Ectodermal cell (in vitro differentiated cells): ENCODE results near the gene ABCF1.

Source experiments
- H3K27ac ChIP-seq: 2 replicates; pipeline ENCODE4 v1.7.0; 2013; ENCODE audit warnings: mild to moderate bottlenecking, low read depth, low read length; ENCODE audit not compliant: insufficient read depth, poor library complexity, severe bottlenecking
- H3K27me3 ChIP-seq: 2 replicates; pipeline ENCODE4 v1.7.0; 2013; ENCODE audit warnings: mild to moderate bottlenecking, low read length; ENCODE audit not compliant: insufficient read depth, control insufficient read depth, poor library complexity, severe bottlenecking
- H3K36me3 ChIP-seq: one replicate; pipeline ENCODE4 v1.7.0; 2013; ENCODE audit warnings: low read length; ENCODE audit not compliant: control insufficient read depth, insufficient read depth
- H3K4me1 ChIP-seq: one replicate; pipeline ENCODE4 v1.7.0; 2013; ENCODE audit warnings: low read length; ENCODE audit not compliant: control insufficient read depth, insufficient read depth
- H3K4me3 ChIP-seq: 2 replicates; pipeline ENCODE4 v1.7.0; 2013; ENCODE audit warnings: low read depth, low read length, control low read depth; ENCODE audit not compliant: insufficient read depth
- H3K9me3 ChIP-seq: 2 replicates; pipeline ENCODE4 v1.7.0; 2013; ENCODE audit warnings: mild to moderate bottlenecking, low read length, moderate library complexity; ENCODE audit not compliant: control insufficient read depth
- WGBS, 2 experiments: methylation state at CpG; one replicate each; pipeline ENCODE4 v1.1.7; 2013; ENCODE audit warnings: missing lambda C conversion rate in 2 of 2; 5-methylcytosine and 5-hydroxymethylcytosine counted together

ABCF1 gene

DNA sequence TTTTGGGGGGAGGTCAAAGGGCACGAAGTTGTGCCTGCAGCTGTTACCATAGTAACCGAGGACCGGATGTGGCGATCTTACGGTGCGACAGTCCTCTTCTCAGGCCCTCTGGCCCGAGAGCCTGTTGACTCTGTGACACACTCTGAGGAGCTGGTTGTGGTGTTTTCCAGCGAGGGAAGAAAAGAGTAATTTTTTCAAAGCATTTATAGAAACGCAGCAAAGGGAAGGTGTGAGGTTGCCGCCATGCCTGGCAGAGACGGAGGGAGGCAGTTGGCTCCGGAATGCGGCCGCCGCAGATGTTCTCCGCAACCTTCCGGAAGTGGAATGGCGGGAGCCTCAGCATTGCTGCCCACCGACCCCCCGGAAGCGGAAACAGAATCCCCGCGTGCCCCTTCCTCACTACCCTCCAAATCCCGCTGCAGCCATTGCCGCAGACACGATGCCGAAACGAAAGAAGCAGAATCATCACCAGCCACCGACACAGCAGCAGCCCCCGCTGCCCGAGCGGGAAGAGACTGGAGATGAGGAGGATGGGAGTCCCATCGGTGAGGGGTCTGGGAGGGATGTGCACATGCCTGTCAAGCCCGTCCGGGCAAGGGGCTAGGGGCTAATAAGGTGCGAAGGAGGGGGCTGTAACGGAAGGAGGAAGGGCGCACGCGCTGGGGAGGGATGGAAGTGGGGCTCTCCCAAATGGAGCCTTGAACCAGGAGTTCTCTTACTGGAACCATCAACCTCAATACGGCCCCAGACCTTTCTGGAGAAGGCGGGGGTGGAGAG is 14.1 kb upstream of the ABCF1 start, which contains the start of gene PRR3:
Gene PRR3, plus strand, starts transcription at position 390 of the 777 bp plus-strand sequence. Its CDS starts 50 bp downstream, at position 440.
- no peaks in the 10 kb centered on the region for H3K9me3 ChIP-seq
- H3K27me3 ChIP-seq, result no peaks in the 10 kb centered on the region
- peak within 1 kb of the TSS; percentile 98 for H3K27ac ChIP-seq
- H3K36me3 ChIP-seq, result peaks cover 22% of the 10 kb centered on the region
- peak within 1 kb of the TSS; percentile 76 for H3K4me3 ChIP-seq
- H3K4me1 ChIP-seq, result peaks cover 9% of the 10 kb centered on the region
- 0% methylated on average over 42 of the region's 42 CpGs for WGBS, 2 experiments

DNA sequence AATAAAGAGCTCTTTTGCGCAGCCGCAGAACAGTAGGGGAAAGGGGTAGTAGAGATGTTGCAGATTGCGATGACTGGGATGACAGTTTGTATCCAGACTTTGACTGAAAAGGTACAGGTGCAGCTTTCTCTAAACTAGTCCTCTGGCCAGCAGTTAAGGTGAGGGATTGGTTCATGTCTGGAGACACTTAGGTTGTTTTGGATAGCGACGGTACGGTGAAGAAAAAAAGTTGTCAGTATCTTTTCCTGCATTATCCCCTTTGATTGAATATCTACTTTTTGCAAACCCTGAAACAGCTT is 13.6 kb upstream of the ABCF1 start:
- Histone ChIP-seq H3K27me3 (no peaks in the 10 kb centered on the region), H3K9me3 (no peaks in the 10 kb centered on the region), H3K4me1 (peaks cover 9% of the 10 kb centered on the region), H3K27ac (peak overlapping the region; percentile 98), H3K4me3 (peak overlapping the region; percentile 76), H3K36me3 (peaks cover 24% of the 10 kb centered on the region)
- 3 to 7% methylated on average over 6 of the region's 6 CpGs for WGBS, 2 experiments

DNA sequence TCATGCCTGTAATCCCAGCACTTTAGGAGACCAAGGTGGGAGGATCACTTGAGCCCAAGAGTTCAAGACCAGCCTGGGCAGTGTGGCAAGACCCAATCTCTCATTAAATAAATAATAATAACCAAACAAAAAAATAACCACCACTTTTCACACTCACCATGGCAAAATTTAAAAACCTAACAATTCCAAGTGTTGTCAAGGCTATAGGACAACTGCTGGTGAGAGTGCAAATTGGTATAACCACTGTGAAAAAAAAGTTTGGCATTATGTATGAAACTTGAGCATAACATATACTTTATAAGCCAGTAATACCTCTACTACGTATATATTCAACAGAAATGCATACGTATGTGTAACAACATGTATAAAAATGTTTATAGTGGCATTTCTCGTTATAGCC is 10.3 kb upstream of the ABCF1 start:
- Histone ChIP-seq H3K27ac (no peak overlapping the region), H3K36me3 (peaks cover 9% of the 10 kb centered on the region), H3K4me1 (peaks cover 4% of the 10 kb centered on the region), H3K9me3 (no peaks in the 10 kb centered on the region), H3K27me3 (no peaks in the 10 kb centered on the region), H3K4me3 (no peak overlapping the region)
- WGBS, 2 experiments, result 94 to 97% methylated on average over 3 of the region's 3 CpGs

DNA sequence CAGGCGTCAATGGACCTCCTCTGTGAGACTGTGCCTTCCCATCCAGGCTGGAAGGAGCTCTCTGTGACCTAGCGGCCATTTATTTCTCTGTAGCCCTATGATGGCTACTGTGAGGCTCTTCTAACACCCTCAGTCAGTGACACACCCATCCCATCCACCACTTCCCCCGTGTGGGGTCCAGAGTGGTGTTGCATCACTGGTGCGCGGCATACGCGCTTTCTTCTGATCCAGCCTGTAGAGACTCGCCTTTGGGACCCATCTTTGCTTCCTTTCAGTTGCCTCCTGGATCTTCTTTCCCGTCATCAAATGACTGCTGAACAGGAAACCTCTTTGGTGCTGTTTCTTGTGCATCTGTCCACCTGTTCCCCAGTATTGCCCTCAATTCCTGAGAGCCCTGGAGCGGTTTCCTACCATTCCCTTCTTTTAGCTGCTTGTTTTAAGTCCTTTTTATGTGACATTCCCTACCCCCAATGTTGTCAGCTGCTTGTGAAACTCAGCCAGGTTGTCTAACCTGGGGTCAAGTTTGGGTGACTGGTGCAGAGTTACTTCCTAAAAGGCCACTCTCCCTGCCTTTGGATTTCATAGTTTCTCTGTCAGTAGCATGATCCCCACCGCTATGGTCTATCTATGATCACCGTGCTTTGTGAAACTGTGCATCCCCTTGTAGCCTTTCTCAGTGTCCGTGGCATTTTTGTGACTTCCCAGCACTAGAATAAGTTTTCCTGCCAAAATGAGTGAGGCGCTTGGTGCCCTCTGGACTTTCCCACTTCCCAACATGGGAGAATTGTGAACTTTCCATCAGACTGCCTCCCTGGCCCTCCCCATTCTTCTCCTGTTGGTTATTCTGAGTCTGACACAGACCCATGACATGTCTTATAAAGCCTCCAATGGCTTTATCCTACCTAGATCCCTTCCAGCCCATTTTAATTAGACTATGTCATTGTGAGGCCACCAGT is 8.5 kb upstream of the ABCF1 start:
- Histone ChIP-seq H3K27me3 (no peaks in the 10 kb centered on the region), H3K4me3 (no peak overlapping the region), H3K36me3 (peaks cover 9% of the 10 kb centered on the region), H3K9me3 (no peaks in the 10 kb centered on the region), H3K4me1 (peaks cover 4% of the 10 kb centered on the region), H3K27ac (no peak overlapping the region)
- 96% methylated on average over 14 of the region's 14 CpGs for WGBS, 2 experiments

DNA sequence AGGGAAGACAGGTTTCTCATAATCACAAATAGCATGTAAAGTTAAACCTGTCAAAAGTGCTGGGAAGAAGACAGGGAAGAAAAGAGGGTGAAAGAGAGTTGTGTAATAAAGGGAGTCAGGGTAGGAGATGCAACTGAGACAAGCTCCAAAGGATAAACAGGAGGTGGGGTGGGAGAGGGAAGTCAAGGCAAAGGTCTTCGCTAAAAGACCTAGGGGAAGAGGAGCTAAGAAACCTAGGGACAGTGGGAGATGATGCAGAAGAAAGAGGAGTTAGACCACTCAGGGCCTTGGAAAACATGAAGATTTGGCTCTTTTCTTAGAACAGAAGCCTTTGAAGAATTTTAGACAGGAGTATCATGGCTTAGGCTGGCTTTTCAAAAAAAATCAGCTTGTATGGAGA is 7.1 kb upstream of the ABCF1 start:
- H3K4me3 ChIP-seq, result no peak overlapping the region
- H3K9me3 ChIP-seq, result no peaks in the 10 kb centered on the region
- no peak overlapping the region for H3K27ac ChIP-seq
- H3K36me3 ChIP-seq, result peaks cover 9% of the 10 kb centered on the region
- WGBS, 2 experiments, result 95 to 97% methylated on average over 1 of the region's 1 CpG
- H3K27me3 ChIP-seq, result no peaks in the 10 kb centered on the region
- H3K4me1 ChIP-seq, result no peaks in the 10 kb centered on the region

DNA sequence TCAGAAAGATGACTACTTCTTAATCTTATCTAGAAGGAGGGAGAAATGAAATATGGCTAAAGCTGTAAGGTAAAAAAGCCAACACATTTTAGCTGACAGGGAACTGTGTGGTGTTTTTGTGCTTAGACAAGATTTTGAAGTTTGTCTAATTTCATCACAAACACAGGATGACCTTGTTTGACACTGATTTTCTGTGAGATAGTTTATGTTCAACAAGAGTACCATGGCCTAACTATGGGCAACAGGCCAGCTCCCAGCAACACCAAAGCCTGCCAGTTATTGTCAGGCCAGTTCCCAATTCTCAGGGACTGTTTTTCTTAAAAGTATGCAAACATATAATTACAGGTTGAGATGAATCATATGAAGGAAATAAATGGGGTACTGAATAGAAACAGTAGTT is 5.5 kb upstream of the ABCF1 start:
- H3K9me3 ChIP-seq, result no peaks in the 10 kb centered on the region
- no peak overlapping the region for H3K4me3 ChIP-seq
- H3K4me1 ChIP-seq, result no peaks in the 10 kb centered on the region
- no peak overlapping the region for H3K27ac ChIP-seq
- H3K27me3 ChIP-seq, result peaks cover 12% of the 10 kb centered on the region
- peaks cover 9% of the 10 kb centered on the region for H3K36me3 ChIP-seq

DNA sequence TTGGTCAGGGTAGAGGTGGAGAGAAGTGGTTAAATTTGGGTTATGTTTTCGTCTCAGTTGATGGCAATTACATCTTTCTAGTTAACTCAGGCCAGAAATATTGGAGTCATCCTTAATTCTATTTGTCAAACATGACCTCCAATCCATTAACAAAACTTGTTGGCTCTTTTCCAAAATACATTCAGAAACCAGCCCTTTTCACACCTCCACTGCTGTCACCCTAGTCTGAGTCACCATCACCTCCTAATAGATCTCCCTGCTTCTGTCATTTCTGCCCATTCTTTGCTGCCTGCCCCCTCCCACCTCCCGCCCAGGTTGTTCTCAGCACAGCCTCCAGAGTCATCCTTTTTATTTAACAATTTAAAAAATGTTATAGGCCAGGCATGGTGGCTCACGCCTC is 3.0 kb upstream of the ABCF1 start:
- WGBS, 2 experiments, result 71 to 78% methylated on average over 3 of the region's 3 CpGs
- H3K36me3 ChIP-seq, result no peaks in the 10 kb centered on the region
- H3K27me3 ChIP-seq, result peaks cover 13% of the 10 kb centered on the region
- no peaks in the 10 kb centered on the region for H3K9me3 ChIP-seq
- H3K27ac ChIP-seq, result no peak overlapping the region
- no peak overlapping the region for H3K4me3 ChIP-seq
- H3K4me1 ChIP-seq, result peaks cover 12% of the 10 kb centered on the region

DNA sequence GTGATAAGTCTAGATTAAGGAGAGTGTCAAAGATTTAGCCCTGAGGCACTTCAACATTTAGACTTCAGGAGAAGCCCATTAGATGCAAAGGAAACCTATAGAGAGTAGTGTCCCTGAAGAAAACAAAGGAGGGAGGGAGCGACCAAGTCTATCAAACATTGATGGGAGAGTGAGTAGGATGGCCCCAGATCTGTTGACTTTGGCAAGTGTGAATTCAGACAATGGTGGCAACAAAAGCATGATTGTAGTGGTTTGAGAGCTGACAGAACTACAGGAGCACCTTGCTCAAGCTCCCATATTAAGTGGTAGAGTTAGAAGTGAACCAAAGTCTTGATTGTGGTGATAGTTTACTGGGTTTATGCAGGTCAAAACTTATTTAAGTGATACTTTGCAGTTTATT is 979 bp upstream of the ABCF1 start:
- Histone ChIP-seq H3K36me3 (no peaks in the 10 kb centered on the region), H3K4me1 (peaks cover 12% of the 10 kb centered on the region), H3K27me3 (peaks cover 13% of the 10 kb centered on the region), H3K27ac (no peak overlapping the region), H3K9me3 (no peaks in the 10 kb centered on the region), H3K4me3 (peak overlapping the region; percentile 91)
- 83 to 85% methylated on average over 1 of the region's 1 CpG for WGBS, 2 experiments

DNA sequence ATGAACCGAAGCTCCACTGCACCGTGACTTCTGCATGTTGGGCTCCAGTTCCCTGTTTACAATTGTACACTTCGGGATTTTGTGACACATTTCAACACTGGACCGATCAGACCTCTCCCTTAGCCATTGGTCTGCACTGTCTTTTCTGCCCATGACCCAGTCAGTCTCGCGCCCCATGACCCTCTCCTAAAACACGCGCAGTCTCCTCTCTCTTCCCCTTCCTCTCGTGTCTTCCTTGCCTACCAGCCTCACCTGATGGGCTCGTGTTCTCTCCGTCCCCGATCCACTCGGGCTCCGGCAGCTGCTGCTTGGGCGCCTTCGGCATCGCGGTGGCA is 535 bp upstream of the ABCF1 start:
- Histone ChIP-seq H3K27me3 (peaks cover 13% of the 10 kb centered on the region), H3K36me3 (no peaks in the 10 kb centered on the region), H3K4me3 (peak overlapping the region; percentile 91), H3K4me1 (peaks cover 12% of the 10 kb centered on the region), H3K27ac (no peak overlapping the region), H3K9me3 (no peaks in the 10 kb centered on the region)
- WGBS, 2 experiments, result 11 to 13% methylated on average over 18 of the region's 18 CpGs

DNA sequence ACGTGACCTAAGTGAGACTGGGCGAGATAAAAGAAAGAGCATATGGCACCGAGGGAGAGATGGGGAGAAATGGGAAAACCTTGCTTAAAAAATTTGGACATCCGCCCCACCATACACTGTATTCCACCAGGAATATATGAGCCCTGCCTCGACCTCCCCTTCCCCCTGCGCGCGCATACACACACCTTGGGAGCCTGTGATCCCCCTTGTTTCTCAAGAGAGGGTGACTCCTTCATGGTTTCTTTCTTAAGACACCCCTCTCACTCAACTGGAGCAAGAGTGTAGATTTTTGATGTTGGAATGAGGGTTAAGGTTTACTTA is 480 bp downstream of the ABCF1 start:
- WGBS, 2 experiments, result 1 to 2% methylated on average over 8 of the region's 8 CpGs
- H3K27ac ChIP-seq, result no peak overlapping the region
- H3K4me1 ChIP-seq, result peaks cover 12% of the 10 kb centered on the region

More for the DNA sequence above, 480 bp downstream of the ABCF1 start:
- H3K9me3 ChIP-seq, result no peaks in the 10 kb centered on the region
- H3K27me3 ChIP-seq, result peaks cover 13% of the 10 kb centered on the region
- H3K4me3 ChIP-seq, result peak overlapping the region; percentile 91
- H3K36me3 ChIP-seq, result peaks cover 3% of the 10 kb centered on the region
